Natural killer cell (primary cell): ENCODE data around the gene PLA1A. TPM values are rescaled to one million over a fixed set of nuclear protein-coding genes. Genes with fewer than 3 reads are reported as not detected.

Source experiments
- ATAC-seq, 3 donors: fragments of 150-1000 bp in 2 of 3; fragments of 200-7000 bp in 1 of 3; cut with Tn5 transposase; 1 replicate in 1 of 3; 2 replicates in 2 of 3; pipeline ENCODE4 v1.10.0; 2021; ENCODE audit warnings: mild to moderate bottlenecking in 2 of 3, moderate library complexity in 2 of 3
- DNase-seq, 2 donors: peaks; one replicate each; pipeline versions ENCODE4 v3.0.0 to v3.0.0-alpha.2; 2013 to 2021; ENCODE audit warnings: mixed read lengths in 1 of 2
- H3K27ac ChIP-seq: one replicate; pipeline ENCODE4 v1.5.1; 2013; ENCODE audit warnings: mild to moderate bottlenecking, low read length
- H3K27me3 ChIP-seq: one replicate; pipeline ENCODE4 v1.6.1; 2013; ENCODE audit warnings: low read length; ENCODE audit not compliant: control insufficient read depth, insufficient read depth
- H3K36me3 ChIP-seq: one replicate; pipeline ENCODE4 v1.6.1; 2013; ENCODE audit warnings: low read length; ENCODE audit not compliant: control insufficient read depth, insufficient read depth
- H3K4me1 ChIP-seq: one replicate; pipeline ENCODE4 v1.6.1; 2013; ENCODE audit warnings: low read length; ENCODE audit not compliant: control insufficient read depth, insufficient read depth
- H3K4me3 ChIP-seq: one replicate; pipeline ENCODE4 v1.5.1; 2013; ENCODE audit warnings: low read length
- H3K9me3 ChIP-seq: one replicate; pipeline ENCODE4 v1.6.1; 2013; ENCODE audit warnings: low read length; ENCODE audit not compliant: control insufficient read depth, insufficient read depth
- H3K27ac Mint-ChIP-seq, 2 donors: one replicate each; pipeline ENCODE4 v1.8.0; 2022; ENCODE audit warnings: mild to moderate bottlenecking in 2 of 2, mixed read lengths in 2 of 2, moderate library complexity in 1 of 2
- H3K27me3 Mint-ChIP-seq, 2 donors: one replicate each; pipeline ENCODE4 v1.8.0; 2022; ENCODE audit warnings: low read depth in 2 of 2, mixed read lengths in 2 of 2
- H3K36me3 Mint-ChIP-seq: one replicate; pipeline ENCODE4 v1.8.0; 2022; ENCODE audit warnings: mixed read lengths
- H3K4me1 Mint-ChIP-seq, 2 donors: one replicate each; pipeline ENCODE4 v1.8.0; 2022; ENCODE audit warnings: mixed read lengths in 2 of 2
- H3K4me3 Mint-ChIP-seq: one replicate; pipeline ENCODE4 v1.8.0; 2022; ENCODE audit warnings: mild to moderate bottlenecking, moderate library complexity, mixed read lengths
- H3K9me3 Mint-ChIP-seq, 2 donors: one replicate each; pipeline ENCODE4 v1.8.0; 2022; ENCODE audit warnings: mixed read lengths in 2 of 2
- WGBS: methylation state at CpG from one replicate; pipeline ENCODE4 v1.1.7; 2013; ENCODE audit warnings: missing lambda C conversion rate; ENCODE audit not compliant: insufficient coverage; 5-methylcytosine and 5-hydroxymethylcytosine counted together
- intact Hi-C: fragments of 100-400 bp; cut with micrococcal nuclease; formaldehyde crosslinking; loops from one replicate; pipeline ENCODE4 v1.14.2; 2022
- total RNA-seq, 4 donors: library from RNA; stranded (reverse); fragments of 120-200 nt in 1 of 4; gene quantifications; one replicate each; pipeline versions ENCODE4 v1.2.3 to v1.2.4, GENCODE V29; 2013 to 2022
- TF ChIP-seq, protein P1 (sequence below): fragments of 200-600 bp; IDR thresholded peaks from one replicate; pipeline ENCODE4 v1.8.0; 2022; ENCODE audit warnings: antibody characterized with exemption

The PLA1A gene
- total RNA-seq, 3 donors from 2014 or later (not counting 1 experiment from before 2014, with no cell fraction given), result 0.20 to 0.34 TPM; not detected in 1

DNA sequence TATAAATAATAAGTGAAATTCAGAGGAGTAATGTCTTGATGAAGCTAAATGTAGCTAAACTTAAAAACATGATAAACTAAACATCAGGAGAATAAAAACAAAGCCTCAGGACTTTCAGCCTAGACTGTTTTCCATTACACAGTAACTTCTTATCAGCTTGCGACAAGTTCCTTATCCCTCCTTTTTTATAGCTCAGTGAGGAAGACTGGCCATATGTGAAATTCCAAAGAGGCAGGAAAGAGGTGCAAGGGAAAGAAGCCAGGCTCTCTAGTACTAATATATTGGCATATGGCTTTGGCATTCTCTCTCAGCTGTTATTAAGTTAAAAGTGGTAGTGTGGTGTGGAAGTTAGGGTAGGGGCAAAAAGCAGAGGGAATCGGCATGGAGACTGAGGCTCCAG is 75.1 kb downstream of the PLA1A start:
- H3K27me3 Mint-ChIP-seq, result no peaks in the 10 kb centered on the region
- H3K4me3 Mint-ChIP-seq, result no peak overlapping the region
- TF ChIP-seq, protein P1, sequence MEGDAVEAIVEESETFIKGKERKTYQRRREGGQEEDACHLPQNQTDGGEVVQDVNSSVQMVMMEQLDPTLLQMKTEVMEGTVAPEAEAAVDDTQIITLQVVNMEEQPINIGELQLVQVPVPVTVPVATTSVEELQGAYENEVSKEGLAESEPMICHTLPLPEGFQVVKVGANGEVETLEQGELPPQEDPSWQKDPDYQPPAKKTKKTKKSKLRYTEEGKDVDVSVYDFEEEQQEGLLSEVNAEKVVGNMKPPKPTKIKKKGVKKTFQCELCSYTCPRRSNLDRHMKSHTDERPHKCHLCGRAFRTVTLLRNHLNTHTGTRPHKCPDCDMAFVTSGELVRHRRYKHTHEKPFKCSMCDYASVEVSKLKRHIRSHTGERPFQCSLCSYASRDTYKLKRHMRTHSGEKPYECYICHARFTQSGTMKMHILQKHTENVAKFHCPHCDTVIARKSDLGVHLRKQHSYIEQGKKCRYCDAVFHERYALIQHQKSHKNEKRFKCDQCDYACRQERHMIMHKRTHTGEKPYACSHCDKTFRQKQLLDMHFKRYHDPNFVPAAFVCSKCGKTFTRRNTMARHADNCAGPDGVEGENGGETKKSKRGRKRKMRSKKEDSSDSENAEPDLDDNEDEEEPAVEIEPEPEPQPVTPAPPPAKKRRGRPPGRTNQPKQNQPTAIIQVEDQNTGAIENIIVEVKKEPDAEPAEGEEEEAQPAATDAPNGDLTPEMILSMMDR, result no peak
- peaks cover 33 to 36% of the 10 kb centered on the region in 2 donors for H3K4me1 Mint-ChIP-seq
- H3K36me3 ChIP-seq, result peaks cover 59% of the 10 kb centered on the region
- no peaks in the 10 kb centered on the region for H3K9me3 ChIP-seq
- intact Hi-C loops, result loop anchor here (10.0 kb wide), 1 partner anchor 422 kb away; the partner anchor contains the start of gene GSK3B
- ATAC-seq, result no peak
- peak overlapping the region in 1 of 2 donors; percentile 48 for H3K27ac Mint-ChIP-seq
- H3K27me3 ChIP-seq, result no peaks in the 10 kb centered on the region
- no peaks in the 10 kb centered on the region for H3K9me3 Mint-ChIP-seq
- H3K27ac ChIP-seq, result no peak overlapping the region
- peaks cover 7% of the 10 kb centered on the region for H3K36me3 Mint-ChIP-seq
- H3K4me3 ChIP-seq, result no peak overlapping the region
- DNase-seq, result no peak
- no peaks in the 10 kb centered on the region for H3K4me1 ChIP-seq
- 93% methylated on average over 2 of the region's 2 CpGs for WGBS

DNA sequence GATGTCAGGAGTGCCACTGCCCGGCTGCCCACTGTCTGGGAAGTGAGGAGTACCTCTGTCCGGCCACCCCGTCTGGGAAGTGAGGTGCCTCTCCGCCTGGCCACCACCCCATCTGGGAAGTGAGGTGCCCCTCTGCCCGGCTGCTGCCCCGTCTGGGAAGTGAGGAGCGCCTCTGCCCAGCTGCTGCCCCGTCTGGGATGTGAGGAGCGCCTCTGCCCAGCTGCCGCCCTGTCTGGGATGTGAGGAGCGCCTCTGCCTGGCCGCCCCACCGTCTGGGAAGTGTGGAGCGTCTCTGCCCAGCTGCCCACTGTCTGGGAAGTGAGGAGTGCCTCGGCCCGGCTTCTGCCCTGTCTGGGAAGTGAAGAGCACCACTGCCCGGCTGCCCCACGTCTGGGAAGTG is 76.2 kb downstream of the PLA1A start:
- peaks cover 52% of the 10 kb centered on the region for H3K36me3 ChIP-seq
- no peaks in the 10 kb centered on the region for H3K27me3 ChIP-seq
- TF ChIP-seq, protein P1, result no peak
- Mint-ChIP-seq H3K4me3 (no peak overlapping the region), H3K9me3 (no peaks in the 10 kb centered on the region), H3K27ac (no peak overlapping the region), H3K4me1 (peaks cover 34 to 37% of the 10 kb centered on the region in 2 donors), H3K27me3 (no peaks in the 10 kb centered on the region), H3K36me3 (peaks cover 7% of the 10 kb centered on the region)
- H3K9me3 ChIP-seq, result no peaks in the 10 kb centered on the region
- no peak for DNase-seq
- no peak overlapping the region for H3K27ac ChIP-seq
- H3K4me1 ChIP-seq, result no peaks in the 10 kb centered on the region
- WGBS, result 90% methylated on average over 18 of the region's 18 CpGs
- intact Hi-C loops, result loop anchor here (10.0 kb wide), 1 partner anchor 421 kb away; the partner anchor contains the start of gene GSK3B
- H3K4me3 ChIP-seq, result no peak overlapping the region
- no peak for ATAC-seq

DNA sequence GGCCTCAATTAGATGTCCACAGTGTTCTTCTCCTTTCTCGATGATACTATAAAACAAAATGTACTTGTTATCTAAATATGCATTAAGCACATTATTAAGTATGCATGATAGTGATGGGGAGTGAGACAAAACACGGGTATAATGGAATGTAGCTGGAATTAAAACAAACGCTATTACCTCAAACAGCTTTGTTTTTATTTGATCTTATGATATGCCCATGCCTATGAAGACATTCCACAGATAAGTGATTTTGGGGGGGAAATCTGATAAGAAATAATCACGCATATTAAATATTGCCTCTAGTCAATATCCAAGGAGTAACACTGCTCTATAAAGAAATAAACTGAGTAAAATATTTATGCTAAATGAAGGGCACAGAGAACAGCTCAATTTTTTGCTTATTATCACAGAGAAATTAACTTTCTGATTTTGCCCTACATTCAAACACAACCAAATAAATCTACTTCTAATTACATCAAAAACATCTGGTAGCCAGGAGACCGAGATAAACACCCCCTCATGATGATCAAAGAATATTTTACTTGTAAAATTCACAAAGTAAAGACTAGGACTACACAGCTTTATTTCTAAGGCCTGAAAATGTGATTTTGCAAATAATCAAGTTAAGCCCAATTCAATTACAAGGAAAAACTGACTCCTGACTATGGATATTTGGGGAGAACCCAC is 77.6 kb downstream of the PLA1A start:
- H3K27me3 Mint-ChIP-seq, result no peaks in the 10 kb centered on the region
- Histone ChIP-seq H3K4me3 (no peak overlapping the region), H3K36me3 (peaks cover 43% of the 10 kb centered on the region), H3K27ac (no peak overlapping the region), H3K27me3 (no peaks in the 10 kb centered on the region), H3K4me1 (no peaks in the 10 kb centered on the region), H3K9me3 (no peaks in the 10 kb centered on the region)
- no peak for DNase-seq
- peaks cover 30 to 37% of the 10 kb centered on the region in 2 donors for H3K4me1 Mint-ChIP-seq
- peak overlapping the region; percentile 95 for H3K4me3 Mint-ChIP-seq
- intact Hi-C loops, result loop anchor here (10.0 kb wide), 1 partner anchor 419 kb away; the partner anchor contains the start of gene GSK3B
- ATAC-seq, result no peak
- peaks cover 7% of the 10 kb centered on the region for H3K36me3 Mint-ChIP-seq
- H3K27ac Mint-ChIP-seq, result peak overlapping the region; percentile 97 to 99
- H3K9me3 Mint-ChIP-seq, result no peaks in the 10 kb centered on the region
- WGBS, result 100% methylated on average over 1 of the region's 5 CpGs
- TF ChIP-seq, protein P1, result no peak
